ENCODE measurements around the gene TUBA3D. TPM values are rescaled to one million over a fixed set of nuclear protein-coding genes. Genes with fewer than 3 reads are reported as not detected.

Gene TUBA3D
- total and polyA plus RNA-seq, 10 of the 15 experiments (the other 5 are each of a cell fraction or from before 2014, with no cell fraction given): 0.04 to 0.37 (median 0.20) TPM; not detected in 6

GRCh38 chr2:131488306-131489205, 12.6 kb downstream of the TUBA3D start:
- no peaks in the 10 kb centered on the region for H3K27me3 ChIP-seq (replicated peaks in 1 of 2; ENCODE audit: control insufficient read depth in 2 of 2, insufficient read depth in 2 of 2, low read length in 1 of 2)
- ChIA-PET SMC1A (ENCODE audit: uncharacterized antibody, unreplicated experiment) (interaction anchor here (0.7 kb wide), 1 partner anchor 1303 kb away, joined by 3 read pairs; no protein-coding TSS in a partner anchor), CTCF (no interaction called here), POLR2A (no interaction called here), RAD21 (ENCODE audit: unreplicated experiment) (interaction anchor here (0.6 kb wide), 1 partner anchor 78 kb away, joined by 4 read pairs; no protein-coding TSS in a partner anchor)
- DNase-seq (ENCODE audit: low read depth, low spot score): no peak
- peaks cover 0 to 1% of the 10 kb centered on the region in 2 experiments; a peak in 3 of 4 replicates for H3K36me3 ChIP-seq (ENCODE audit: control insufficient read depth in 2 of 2, insufficient read depth in 2 of 2, low read length in 1 of 2)
- no peak overlapping the region for H2AFZ ChIP-seq (ENCODE audit: control insufficient read depth, low read depth, low read length)
- ATAC-seq: no peak
- FAIRE-seq: no peak
- BruUV-seq (replicated peaks): no TSS peak
- H4K20me1 ChIP-seq (ENCODE audit: control insufficient read depth, insufficient read depth): no peaks in the 10 kb centered on the region
- peaks cover 6% of the 10 kb centered on the region; the same call in 1 of the 2 replicates for H3K4me1 ChIP-seq (ENCODE audit: control insufficient read depth, insufficient read depth, low read length)
- intact Hi-C loops (cut with micrococcal nuclease; ENCODE audit: unreplicated experiment): no loop called here
- H3K9me3 ChIP-seq (replicated peaks; ENCODE audit: control insufficient read depth, insufficient read depth, low read length): no peaks in the 10 kb centered on the region
- H3K27ac ChIP-seq (ENCODE audit: control insufficient read depth, insufficient read depth): no peak overlapping the region
- WGBS (ENCODE audit: insufficient coverage, insufficient replicate concordance, low lambda C conversion rate, missing lambda C conversion rate): 86% methylated on average over 14 of the region's 14 CpGs
- no peak overlapping the region for H3K4me3 ChIP-seq
- no peak overlapping the region for H3K4me2 ChIP-seq (ENCODE audit: control insufficient read depth, insufficient read depth)
- H3K79me2 ChIP-seq (ENCODE audit: control insufficient read depth, insufficient read depth, low read length): peaks cover 37% of the 10 kb centered on the region
- in situ Hi-C loops (cut with MboI): loop anchor here (5.0 kb wide), 1 partner anchor 1301 kb away; no protein-coding TSS in a partner anchor
- no peak overlapping the region for H3K9ac ChIP-seq (ENCODE audit: control insufficient read depth, insufficient read depth, low read length)
- TF ChIP-seq ZNF687 (IDR thresholded peaks at IDR 0.05): no peak
- TF ChIP-seq, protein P1, sequence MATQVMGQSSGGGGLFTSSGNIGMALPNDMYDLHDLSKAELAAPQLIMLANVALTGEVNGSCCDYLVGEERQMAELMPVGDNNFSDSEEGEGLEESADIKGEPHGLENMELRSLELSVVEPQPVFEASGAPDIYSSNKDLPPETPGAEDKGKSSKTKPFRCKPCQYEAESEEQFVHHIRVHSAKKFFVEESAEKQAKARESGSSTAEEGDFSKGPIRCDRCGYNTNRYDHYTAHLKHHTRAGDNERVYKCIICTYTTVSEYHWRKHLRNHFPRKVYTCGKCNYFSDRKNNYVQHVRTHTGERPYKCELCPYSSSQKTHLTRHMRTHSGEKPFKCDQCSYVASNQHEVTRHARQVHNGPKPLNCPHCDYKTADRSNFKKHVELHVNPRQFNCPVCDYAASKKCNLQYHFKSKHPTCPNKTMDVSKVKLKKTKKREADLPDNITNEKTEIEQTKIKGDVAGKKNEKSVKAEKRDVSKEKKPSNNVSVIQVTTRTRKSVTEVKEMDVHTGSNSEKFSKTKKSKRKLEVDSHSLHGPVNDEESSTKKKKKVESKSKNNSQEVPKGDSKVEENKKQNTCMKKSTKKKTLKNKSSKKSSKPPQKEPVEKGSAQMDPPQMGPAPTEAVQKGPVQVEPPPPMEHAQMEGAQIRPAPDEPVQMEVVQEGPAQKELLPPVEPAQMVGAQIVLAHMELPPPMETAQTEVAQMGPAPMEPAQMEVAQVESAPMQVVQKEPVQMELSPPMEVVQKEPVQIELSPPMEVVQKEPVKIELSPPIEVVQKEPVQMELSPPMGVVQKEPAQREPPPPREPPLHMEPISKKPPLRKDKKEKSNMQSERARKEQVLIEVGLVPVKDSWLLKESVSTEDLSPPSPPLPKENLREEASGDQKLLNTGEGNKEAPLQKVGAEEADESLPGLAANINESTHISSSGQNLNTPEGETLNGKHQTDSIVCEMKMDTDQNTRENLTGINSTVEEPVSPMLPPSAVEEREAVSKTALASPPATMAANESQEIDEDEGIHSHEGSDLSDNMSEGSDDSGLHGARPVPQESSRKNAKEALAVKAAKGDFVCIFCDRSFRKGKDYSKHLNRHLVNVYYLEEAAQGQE (IDR thresholded peaks at IDR 0.05; ENCODE audit: low read depth, low read length): peak; percentile 64; the same call in 1 of the 2 replicates
- TF ChIP-seq POLR2A (IDR thresholded peaks at IDR 0.05; ENCODE audit: low read depth, low read length): peak; percentile 33; the same call in 1 of the 2 replicates
- TF ChIP-seq HCFC1 (IDR thresholded peaks at IDR 0.05; ENCODE audit: low read length): no peak
